SHP77 treated with DMSO at 0.1 percent for 48 hours (cell line): ENCODE measurements around the gene NMD3.

Source experiments
- DNase-seq: peaks from one replicate; lab custom pipeline; 2025; lab: John Stamatoyannopoulos, UW

The NMD3 gene

DNA sequence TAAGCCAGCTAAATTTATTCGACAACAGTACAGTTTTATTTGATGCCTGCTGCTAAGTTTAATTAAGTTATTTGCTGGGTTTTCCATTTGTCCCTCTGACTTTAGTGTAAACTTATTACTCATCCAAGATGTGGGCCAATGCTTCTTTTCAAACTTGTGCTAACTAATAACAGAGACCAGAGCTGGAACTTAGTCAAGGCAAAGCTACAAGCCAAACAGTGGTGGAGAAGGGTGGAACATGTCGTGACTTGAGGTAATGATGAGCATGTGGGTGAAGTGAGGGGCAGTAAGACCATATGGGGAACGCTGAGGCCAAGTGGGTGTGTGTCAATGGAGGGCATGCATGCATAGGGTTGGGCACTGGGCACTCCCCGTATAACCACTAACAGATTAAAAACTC, 63.9 kb downstream of the NMD3 start:
- no peak for DNase-seq

DNA sequence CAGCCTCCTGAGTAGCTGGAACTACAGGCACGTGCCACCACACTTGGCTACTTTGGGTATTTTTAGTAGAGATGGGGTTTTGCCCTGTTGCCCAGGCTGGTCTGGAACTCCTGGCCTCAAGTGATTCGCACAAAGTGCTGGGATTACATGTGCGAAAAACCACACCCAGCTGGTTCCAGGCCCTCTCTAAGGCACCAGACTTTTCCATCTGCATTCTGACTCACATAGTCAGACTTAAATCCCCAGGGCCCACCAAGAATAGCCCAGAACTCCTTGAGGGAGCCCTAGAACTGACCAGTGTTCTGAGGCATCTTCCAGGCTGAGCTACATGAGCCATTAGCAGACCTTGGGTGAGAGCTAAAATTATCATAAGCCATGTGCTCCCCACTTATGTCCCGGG, 68.1 kb downstream of the NMD3 start:
- no peak for DNase-seq

DNA sequence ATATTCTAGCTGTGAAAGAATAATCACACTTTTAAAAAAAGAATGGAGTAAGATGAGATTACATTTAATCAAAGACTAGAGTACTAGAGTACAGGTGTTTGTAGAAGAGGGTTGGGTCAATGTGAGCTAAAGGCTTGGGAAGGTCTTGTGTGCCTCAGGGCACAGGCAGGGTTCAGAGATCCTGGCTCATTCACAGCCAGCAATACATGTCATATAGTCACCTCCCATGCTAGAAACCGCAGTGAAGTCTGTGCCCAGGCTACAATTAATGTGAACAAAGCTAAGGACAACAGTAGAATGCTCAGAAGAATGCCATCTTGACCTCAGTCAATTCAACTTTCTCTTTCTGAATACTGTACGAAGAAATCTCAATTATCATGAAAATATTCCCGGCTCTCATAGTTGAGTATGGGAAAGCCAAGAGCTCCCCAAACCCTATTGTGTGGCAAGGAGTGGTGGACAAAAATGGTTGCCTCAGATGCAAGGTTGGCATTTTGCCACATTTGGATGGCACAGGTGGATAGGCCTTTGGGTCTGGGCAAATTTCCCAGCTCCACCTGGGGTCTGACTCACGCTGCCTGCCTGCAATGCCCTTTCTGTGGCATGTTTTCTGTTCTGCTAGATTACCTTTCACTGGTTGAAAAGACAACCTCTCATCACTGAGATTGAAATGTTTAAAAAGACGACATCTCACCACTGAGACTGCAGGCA, 70.2 kb downstream of the NMD3 start:
- no peak for DNase-seq

DNA sequence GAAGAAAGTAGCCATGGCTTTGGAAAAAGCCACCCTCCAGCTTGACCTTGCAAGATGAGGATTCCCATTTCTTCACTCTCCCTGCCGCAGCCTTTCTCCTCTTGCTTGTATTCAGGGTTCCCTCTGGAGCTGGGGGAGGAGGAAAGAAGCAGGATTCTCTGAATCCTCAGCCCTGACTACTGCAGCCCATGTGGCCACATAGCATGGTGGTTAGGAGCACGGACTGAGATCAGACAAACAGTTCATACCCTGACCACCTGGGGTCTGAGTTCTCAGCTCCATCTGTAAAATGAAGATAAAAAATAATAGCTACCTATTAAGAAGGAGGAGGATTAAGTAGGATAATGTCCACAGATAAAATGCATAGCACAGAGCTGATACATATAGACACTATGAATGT, 72.3 kb downstream of the NMD3 start:
- no peak for DNase-seq

DNA sequence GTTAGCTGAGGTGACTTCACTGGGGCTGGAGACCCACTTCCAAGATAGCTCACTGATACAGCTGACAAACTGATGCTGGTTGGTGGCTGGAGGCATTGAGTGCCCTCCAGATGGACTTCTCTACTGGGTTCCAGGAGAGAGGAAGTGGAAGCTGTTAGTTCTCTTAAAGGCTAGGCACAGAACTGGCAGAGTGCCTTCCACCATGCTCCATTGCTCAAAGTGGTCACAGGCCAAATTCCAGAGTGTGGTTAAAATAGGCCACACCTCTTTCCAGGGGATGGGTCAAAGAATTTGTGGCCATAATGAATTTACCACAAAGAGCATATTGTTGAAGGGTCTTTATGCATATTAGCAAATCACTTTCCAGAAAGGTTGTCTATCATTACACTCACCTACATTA, 74.2 kb downstream of the NMD3 start:
- no peak for DNase-seq

DNA sequence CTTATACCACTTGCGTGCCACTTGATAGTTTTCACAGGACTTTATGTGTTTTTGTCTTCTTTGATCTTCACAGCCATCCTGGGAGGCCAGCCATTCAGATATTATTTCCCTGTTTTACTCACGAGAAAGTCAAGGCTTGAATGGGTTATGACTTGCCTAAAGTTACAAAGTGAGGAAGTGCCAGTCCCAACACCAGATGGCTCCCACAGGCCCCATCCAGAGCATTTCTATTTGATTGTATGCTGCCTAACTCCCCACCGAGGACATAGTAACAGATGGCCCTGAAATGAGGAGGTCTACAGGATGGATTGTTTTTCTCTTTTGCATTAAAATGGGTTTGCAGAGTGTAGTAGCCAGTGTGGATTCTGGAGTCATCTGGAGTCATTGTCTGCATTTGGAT, 75.7 kb downstream of the NMD3 start:
- no peak for DNase-seq
